SK-N-SH (cell line): ENCODE data around the gene SHROOM3. TPM values are rescaled to one million over a fixed set of nuclear protein-coding genes. Genes with fewer than 3 reads are reported as not detected.

Experiments used
- CTCF ChIA-PET: fragments of 300-600, 350-600 bp; formaldehyde crosslinking; extraction: SDS; loops from one replicate; lab custom pipeline; 2021; lab: Yijun Ruan, JAX
- POLR2A ChIA-PET: fragments of 350-600 bp; sonication (Branson Sonifier 250); formaldehyde crosslinking; extraction: SDS; loops from one replicate; lab custom pipeline; 2020; ENCODE audit warnings: antibody characterized with exemption, inconsistent platforms; lab: Yijun Ruan, JAX
- DNase-seq: peaks from one replicate; pipeline ENCODE4 v3.0.0; 2012
- H2AFZ ChIP-seq: fragments of 200-600 bp; sonication (generic); 2 replicates; pipeline ENCODE4 v1.8.1; 2016; ENCODE audit warnings: antibody characterized with exemption, mild to moderate bottlenecking, low read depth
- H3F3A ChIP-seq: fragments of 200-600 bp; sonication (generic); replicated peaks from 2 replicates; pipeline ENCODE3; 2016; ENCODE audit warnings: antibody characterized with exemption, mild to moderate bottlenecking; ENCODE audit not compliant: insufficient read depth
- H3K27ac ChIP-seq, 2 experiments: fragments of 200-500 bp in 1 of 2; fragments of 200-600 bp in 1 of 2; sonication (Bioruptor generic) in 1 of 2; sonication (generic), shearing (Covaris generic) in 1 of 2; 2 replicates each; pipeline versions ENCODE4 v1.5.1 to v1.6.1; 2014 to 2016; ENCODE audit warnings: low read depth in 2 of 2, inconsistent platforms in 1 of 2, low read length in 1 of 2, mild to moderate bottlenecking in 1 of 2, mixed read lengths in 1 of 2
- H3K27me3 ChIP-seq: fragments of 200-600 bp; sonication (generic), shearing (Covaris generic); 2 replicates; pipeline ENCODE4 v1.6.1; 2016; ENCODE audit warnings: mixed run types; ENCODE audit not compliant: insufficient read depth
- H3K36me3 ChIP-seq, 2 experiments: fragments of 200-500 bp in 1 of 2; fragments of 200-600 bp in 1 of 2; sonication (Bioruptor generic) in 1 of 2; sonication (generic) in 1 of 2; replicated peaks in 1 of 2; 2 replicates each; pipeline versions ENCODE3 to v1.5.1; 2014 to 2016; ENCODE audit warnings: low read length in 1 of 2, mild to moderate bottlenecking in 1 of 2; ENCODE audit not compliant: insufficient read depth in 2 of 2, control insufficient read depth in 1 of 2
- H3K4me1 ChIP-seq, 2 experiments: fragments of 200-500 bp in 1 of 2; fragments of 200-600 bp in 1 of 2; sonication (Bioruptor generic) in 1 of 2; sonication (generic), shearing (Covaris generic) in 1 of 2; 2 replicates each; pipeline versions ENCODE4 v1.5.1 to v1.6.1; 2014 to 2016; ENCODE audit warnings: low read depth in 1 of 2, low read length in 1 of 2, mixed run types in 1 of 2; ENCODE audit not compliant: insufficient read depth in 2 of 2, control insufficient read depth in 1 of 2
- H3K4me2 ChIP-seq: fragments of 200-600 bp; sonication (generic), shearing (Covaris generic); 2 replicates; pipeline ENCODE4 v1.6.1; 2017; ENCODE audit warnings: mixed run types
- H3K4me3 ChIP-seq, 2 experiments: fragments of 200-500 bp in 1 of 2; fragments of 200-600 bp in 1 of 2; sonication (Bioruptor generic) in 1 of 2; sonication (generic), shearing (Covaris generic) in 1 of 2; 2 replicates each; pipeline versions ENCODE4 v1.5.1 to v1.8.1; 2014 to 2016; ENCODE audit warnings: low read depth in 2 of 2, inconsistent platforms in 1 of 2, low read length in 1 of 2, mild to moderate bottlenecking in 1 of 2, mixed read lengths in 1 of 2, moderate library complexity in 1 of 2
- H3K79me2 ChIP-seq: fragments of 200-600 bp; sonication (generic); 2 replicates; pipeline ENCODE4 v1.8.1; 2017; ENCODE audit warnings: mild to moderate bottlenecking; ENCODE audit not compliant: insufficient read depth
- H3K9ac ChIP-seq: fragments of 200-600 bp; sonication (generic); 2 replicates; pipeline ENCODE4 v1.6.1; 2017; ENCODE audit warnings: mixed run types
- H3K9me2 ChIP-seq: fragments of 200-600 bp; sonication (generic); 2 replicates; pipeline ENCODE4 v1.6.1; 2017; ENCODE audit warnings: mixed run types
- H3K9me3 ChIP-seq: fragments of 200-600 bp; sonication (generic); 2 replicates; pipeline ENCODE4 v1.6.1; 2017; ENCODE audit warnings: mixed run types, mild to moderate bottlenecking, moderate library complexity
- H4K20me1 ChIP-seq: fragments of 200-600 bp; sonication (generic); 2 replicates; pipeline ENCODE4 v1.6.1; 2017; ENCODE audit warnings: mild to moderate bottlenecking, mixed run types; ENCODE audit not compliant: insufficient read depth
- CHD2 ChIP-seq: fragments of 150-350 bp; IDR thresholded peaks from 2 replicates; pipeline ENCODE4 v1.6.1; 2018; ENCODE audit warnings: low read length; ENCODE audit not compliant: partially characterized antibody
- EZH2phosphoT487 ChIP-seq: fragments of 200-600 bp; sonication (generic); IDR thresholded peaks from 2 replicates; pipeline ENCODE4 v1.6.1; 2017; ENCODE audit warnings: low read depth, mixed run types, mild to moderate bottlenecking, antibody characterized with exemption, moderate library complexity, borderline replicate concordance
- FOSL2 ChIP-seq: IDR thresholded peaks from 2 replicates; pipeline ENCODE4 v1.4.0; 2012; ENCODE audit warnings: low read depth, mild to moderate bottlenecking, moderate library complexity, borderline replicate concordance
- FOXM1 ChIP-seq: IDR thresholded peaks from 2 replicates; pipeline ENCODE4 v1.4.0; 2012; ENCODE audit warnings: low read depth, mild to moderate bottlenecking
- GABPA ChIP-seq: IDR thresholded peaks from 2 replicates; pipeline ENCODE4 v1.4.0; 2012; ENCODE audit warnings: low read depth, mild to moderate bottlenecking
- GATA2 ChIP-seq: sonication (generic); formaldehyde crosslinking; IDR thresholded peaks from 2 replicates; pipeline ENCODE4 v1.5.0; 2020; ENCODE audit warnings: mild to moderate bottlenecking, missing genetic modification reagents
- MXI1 ChIP-seq: IDR thresholded peaks from 2 replicates; pipeline ENCODE4 v1.6.1; 2012; ENCODE audit warnings: mild to moderate bottlenecking, low read depth, low read length, improper control_type of control experiment
- NRF1 ChIP-seq: IDR thresholded peaks from 2 replicates; pipeline ENCODE4 v1.6.1; 2012; ENCODE audit warnings: low read depth, mild to moderate bottlenecking, low read length
- RAD21 ChIP-seq: IDR thresholded peaks from 2 replicates; pipeline ENCODE4 v1.6.1; 2012; ENCODE audit warnings: mild to moderate bottlenecking, low read length
- RCOR1 ChIP-seq: fragments of 150-350 bp; IDR thresholded peaks from 2 replicates; pipeline ENCODE4 v1.6.1; 2017; ENCODE audit warnings: antibody characterized with exemption, low read length
- SMC3 ChIP-seq: IDR thresholded peaks from 2 replicates; pipeline ENCODE4 v1.6.1; 2012; ENCODE audit warnings: low read depth, low read length, improper control_type of control experiment
- YY1 ChIP-seq: IDR thresholded peaks from 2 replicates; pipeline ENCODE4 v1.4.0; 2012; ENCODE audit warnings: low read depth, mild to moderate bottlenecking
- WGBS: methylation state at CpG from one replicate; pipeline ENCODE4 v1.1.6; 2017; ENCODE audit warnings: low lambda C conversion rate; 5-methylcytosine and 5-hydroxymethylcytosine counted together
- polyA plus RNA-seq, 3 experiments: library from polyadenylated mRNA; depleted of rRNA; stranded (reverse); fragments of >200 nt; gene quantifications; 2 replicates each; pipeline ENCODE4 v1.2.3, GENCODE V29; 2012
- TF ChIP-seq, protein P1 (sequence below): IDR thresholded peaks from 2 replicates; pipeline ENCODE4; 2012
- TF ChIP-seq, protein P2 (sequence below): IDR thresholded peaks from 2 replicates; pipeline ENCODE4 v1.4.0; 2012; ENCODE audit warnings: low read depth, borderline replicate concordance
- TF ChIP-seq, protein P3 (sequence below): IDR thresholded peaks from 2 replicates; pipeline ENCODE4 v1.4.0; 2012; ENCODE audit warnings: low read depth, borderline replicate concordance
- TF ChIP-seq, protein P4 (sequence below): fragments of 200-600 bp; sonication (generic); IDR thresholded peaks from 2 replicates; pipeline ENCODE4 v1.6.1; 2017; ENCODE audit warnings: antibody characterized with exemption, mild to moderate bottlenecking, moderate library complexity
- TF ChIP-seq, protein P5 (sequence below): IDR thresholded peaks from 2 replicates; pipeline ENCODE4 v1.4.0; 2012; ENCODE audit warnings: low read depth

SHROOM3 gene
- polyA plus RNA-seq, 1 of the 3 experiments (the other 2 are of a cell fraction): 4.3 TPM

DNA sequence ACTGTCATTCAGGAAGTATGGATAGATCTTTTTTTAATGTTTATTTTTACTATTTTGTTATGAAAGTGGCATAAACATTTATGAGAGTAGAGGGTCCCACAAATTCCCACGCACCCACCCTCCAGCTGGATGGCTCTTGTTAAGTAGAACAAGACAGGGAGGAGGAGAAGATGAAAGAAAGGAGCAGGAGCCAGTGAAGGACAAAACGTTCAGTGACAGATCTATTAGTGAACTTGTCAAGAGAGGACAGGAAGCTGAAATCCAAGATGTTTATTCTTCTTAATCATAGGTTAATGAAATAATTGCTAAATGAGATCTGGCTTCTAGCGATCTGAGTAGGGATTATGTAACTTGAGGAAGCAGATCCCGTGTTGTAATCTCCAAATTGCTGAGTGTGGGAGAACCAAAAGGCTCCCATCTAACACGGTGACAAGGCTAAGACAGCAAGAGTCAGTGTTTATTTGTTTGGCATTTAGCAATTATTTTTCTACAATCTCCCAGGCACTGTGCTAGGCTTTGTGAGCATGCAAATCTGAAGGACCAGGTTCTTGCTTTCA, 162.5 kb downstream of the SHROOM3 start (continued):
- no peak for TF ChIP-seq SMC3
- no peak for TF ChIP-seq EZH2phosphoT487
- TF ChIP-seq NRF1: no peak
- TF ChIP-seq, protein P1, sequence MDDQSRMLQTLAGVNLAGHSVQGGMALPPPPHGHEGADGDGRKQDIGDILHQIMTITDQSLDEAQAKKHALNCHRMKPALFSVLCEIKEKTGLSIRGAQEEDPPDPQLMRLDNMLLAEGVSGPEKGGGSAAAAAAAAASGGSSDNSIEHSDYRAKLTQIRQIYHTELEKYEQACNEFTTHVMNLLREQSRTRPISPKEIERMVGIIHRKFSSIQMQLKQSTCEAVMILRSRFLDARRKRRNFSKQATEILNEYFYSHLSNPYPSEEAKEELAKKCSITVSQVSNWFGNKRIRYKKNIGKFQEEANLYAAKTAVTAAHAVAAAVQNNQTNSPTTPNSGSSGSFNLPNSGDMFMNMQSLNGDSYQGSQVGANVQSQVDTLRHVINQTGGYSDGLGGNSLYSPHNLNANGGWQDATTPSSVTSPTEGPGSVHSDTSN: no peak
- TF ChIP-seq, protein P2, sequence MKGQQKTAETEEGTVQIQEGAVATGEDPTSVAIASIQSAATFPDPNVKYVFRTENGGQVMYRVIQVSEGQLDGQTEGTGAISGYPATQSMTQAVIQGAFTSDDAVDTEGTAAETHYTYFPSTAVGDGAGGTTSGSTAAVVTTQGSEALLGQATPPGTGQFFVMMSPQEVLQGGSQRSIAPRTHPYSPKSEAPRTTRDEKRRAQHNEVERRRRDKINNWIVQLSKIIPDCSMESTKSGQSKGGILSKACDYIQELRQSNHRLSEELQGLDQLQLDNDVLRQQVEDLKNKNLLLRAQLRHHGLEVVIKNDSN: no peak
- TF ChIP-seq, all 33 proteins: peak for 0

DNA sequence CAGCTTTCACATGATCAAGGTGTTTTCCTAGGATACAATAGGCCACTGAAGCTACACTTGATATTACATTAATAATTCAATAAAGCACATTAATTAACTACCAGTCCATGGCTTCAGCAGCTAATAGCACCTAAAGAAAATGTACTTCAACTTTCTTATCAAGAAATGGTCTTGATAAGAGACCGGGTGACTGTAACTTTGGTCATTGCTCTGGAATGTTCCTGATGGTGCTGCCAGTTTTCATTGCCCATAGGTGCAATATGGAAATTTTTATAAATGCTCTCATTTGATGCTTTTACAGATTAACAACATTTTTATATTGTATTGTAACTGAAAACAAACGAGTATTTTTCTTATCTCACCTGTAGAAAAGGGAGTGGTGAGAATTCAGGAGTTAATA, 165.4 kb downstream of the SHROOM3 start:
- Histone ChIP-seq H3K9ac (no peak overlapping the region), H4K20me1 (no peaks in the 10 kb centered on the region), H3K9me3 (no peaks in the 10 kb centered on the region), H3K4me2 (no peak overlapping the region), H3K4me1 (no peaks in the 10 kb centered on the region; a peak in 1 of 4 replicates), H3K79me2 (no peaks in the 10 kb centered on the region), H3K27ac (no peak overlapping the region), H3K9me2 (no peaks in the 10 kb centered on the region), H3K27me3 (no peaks in the 10 kb centered on the region), H2AFZ (no peak overlapping the region), H3K36me3 (no peaks in the 10 kb centered on the region), H3F3A (peaks cover 2% of the 10 kb centered on the region), H3K4me3 (no peak overlapping the region)
- TF ChIP-seq, protein P3, sequence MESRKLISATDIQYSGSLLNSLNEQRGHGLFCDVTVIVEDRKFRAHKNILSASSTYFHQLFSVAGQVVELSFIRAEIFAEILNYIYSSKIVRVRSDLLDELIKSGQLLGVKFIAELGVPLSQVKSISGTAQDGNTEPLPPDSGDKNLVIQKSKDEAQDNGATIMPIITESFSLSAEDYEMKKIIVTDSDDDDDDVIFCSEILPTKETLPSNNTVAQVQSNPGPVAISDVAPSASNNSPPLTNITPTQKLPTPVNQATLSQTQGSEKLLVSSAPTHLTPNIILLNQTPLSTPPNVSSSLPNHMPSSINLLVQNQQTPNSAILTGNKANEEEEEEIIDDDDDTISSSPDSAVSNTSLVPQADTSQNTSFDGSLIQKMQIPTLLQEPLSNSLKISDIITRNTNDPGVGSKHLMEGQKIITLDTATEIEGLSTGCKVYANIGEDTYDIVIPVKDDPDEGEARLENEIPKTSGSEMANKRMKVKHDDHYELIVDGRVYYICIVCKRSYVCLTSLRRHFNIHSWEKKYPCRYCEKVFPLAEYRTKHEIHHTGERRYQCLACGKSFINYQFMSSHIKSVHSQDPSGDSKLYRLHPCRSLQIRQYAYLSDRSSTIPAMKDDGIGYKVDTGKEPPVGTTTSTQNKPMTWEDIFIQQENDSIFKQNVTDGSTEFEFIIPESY: no peak
- TF ChIP-seq YY1 (no peak), RCOR1 (no peak)
- ChIA-PET POLR2A (no interaction called here), CTCF (interaction anchor here (1.5 kb wide), 1 partner anchor 16 kb away, joined by 3 read pairs; no protein-coding TSS in a partner anchor)
- 56% methylated on average over 2 of the region's 2 CpGs for WGBS
- DNase-seq: no peak

DNA sequence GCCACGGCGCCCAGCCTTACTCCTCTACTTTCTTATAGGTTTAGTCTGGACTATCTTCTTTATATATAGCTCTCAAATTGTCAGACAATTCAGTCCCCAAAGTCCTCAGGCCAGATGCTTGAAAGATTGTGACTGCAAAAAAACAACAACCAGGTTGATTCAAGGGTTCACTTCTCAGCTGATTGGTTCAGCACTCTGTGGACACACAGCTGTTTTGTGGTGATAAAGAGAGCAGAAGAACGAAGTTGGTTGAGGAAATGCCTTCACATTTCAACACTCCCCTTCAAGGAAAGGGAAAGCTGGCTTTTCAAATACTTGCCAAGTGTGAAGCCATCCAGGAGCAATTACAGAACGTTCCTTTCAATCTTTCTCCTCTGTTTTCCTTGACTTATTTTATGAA, 166.8 kb downstream of the SHROOM3 start:
- WGBS: 87% methylated on average over 4 of the region's 4 CpGs
- H3K27ac ChIP-seq: no peak overlapping the region
- H3K79me2 ChIP-seq: no peaks in the 10 kb centered on the region
- H3K36me3 ChIP-seq: no peaks in the 10 kb centered on the region
- H3K9me2 ChIP-seq: no peaks in the 10 kb centered on the region
- no peaks in the 10 kb centered on the region for H3K9me3 ChIP-seq
- no peak overlapping the region for H2AFZ ChIP-seq
- CTCF ChIA-PET: interaction anchor here (1.0 to 1.5 kb wide), 3 partner anchors 10 to 26 kb away, joined by 3 read pairs; no protein-coding TSS in a partner anchor
- no peak overlapping the region for H3K4me2 ChIP-seq
- H4K20me1 ChIP-seq: no peaks in the 10 kb centered on the region
- no peak overlapping the region for H3K9ac ChIP-seq
- peaks cover 0 to under 1% of the 10 kb centered on the region in 2 experiments; a peak in 2 of 4 replicates for H3K4me1 ChIP-seq
- POLR2A ChIA-PET: no interaction called here
- DNase-seq: no peak
- H3K4me3 ChIP-seq: no peak overlapping the region
- no peaks in the 10 kb centered on the region for H3K27me3 ChIP-seq
- H3F3A ChIP-seq: peaks cover 4% of the 10 kb centered on the region
- TF ChIP-seq MXI1: no peak
- TF ChIP-seq CHD2: no peak
- no peak for TF ChIP-seq GABPA
- no peak for TF ChIP-seq NRF1
- TF ChIP-seq FOSL2: no peak
- TF ChIP-seq RAD21: no peak
- TF ChIP-seq, protein P4, sequence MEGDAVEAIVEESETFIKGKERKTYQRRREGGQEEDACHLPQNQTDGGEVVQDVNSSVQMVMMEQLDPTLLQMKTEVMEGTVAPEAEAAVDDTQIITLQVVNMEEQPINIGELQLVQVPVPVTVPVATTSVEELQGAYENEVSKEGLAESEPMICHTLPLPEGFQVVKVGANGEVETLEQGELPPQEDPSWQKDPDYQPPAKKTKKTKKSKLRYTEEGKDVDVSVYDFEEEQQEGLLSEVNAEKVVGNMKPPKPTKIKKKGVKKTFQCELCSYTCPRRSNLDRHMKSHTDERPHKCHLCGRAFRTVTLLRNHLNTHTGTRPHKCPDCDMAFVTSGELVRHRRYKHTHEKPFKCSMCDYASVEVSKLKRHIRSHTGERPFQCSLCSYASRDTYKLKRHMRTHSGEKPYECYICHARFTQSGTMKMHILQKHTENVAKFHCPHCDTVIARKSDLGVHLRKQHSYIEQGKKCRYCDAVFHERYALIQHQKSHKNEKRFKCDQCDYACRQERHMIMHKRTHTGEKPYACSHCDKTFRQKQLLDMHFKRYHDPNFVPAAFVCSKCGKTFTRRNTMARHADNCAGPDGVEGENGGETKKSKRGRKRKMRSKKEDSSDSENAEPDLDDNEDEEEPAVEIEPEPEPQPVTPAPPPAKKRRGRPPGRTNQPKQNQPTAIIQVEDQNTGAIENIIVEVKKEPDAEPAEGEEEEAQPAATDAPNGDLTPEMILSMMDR: no peak
- TF ChIP-seq, protein P5, sequence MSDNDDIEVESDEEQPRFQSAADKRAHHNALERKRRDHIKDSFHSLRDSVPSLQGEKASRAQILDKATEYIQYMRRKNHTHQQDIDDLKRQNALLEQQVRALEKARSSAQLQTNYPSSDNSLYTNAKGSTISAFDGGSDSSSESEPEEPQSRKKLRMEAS: no peak
- no peak for TF ChIP-seq FOXM1
- no peak for TF ChIP-seq GATA2 (CRISPR knock-in tag)
- TF ChIP-seq, protein P1: no peak
